NCI-H146 (cell line): Measurements from ENCODE around the gene SESN1.

Experiments
- DNase-seq: peaks from one replicate; lab custom pipeline; 2025; lab: John Stamatoyannopoulos, UW

The SESN1 gene

GRCh38 chr6:109000289-109000688 is 94.4 kb downstream of the SESN1 start:
- DNase-seq: no peak

- DNase-seq: no peak
Measured at GRCh38 chr6:108999428-108999827, 95.2 kb downstream of the SESN1 start.

GRCh38 chr6:108998485-108998884 is 96.2 kb downstream of the SESN1 start:
- no peak for DNase-seq

DNA sequence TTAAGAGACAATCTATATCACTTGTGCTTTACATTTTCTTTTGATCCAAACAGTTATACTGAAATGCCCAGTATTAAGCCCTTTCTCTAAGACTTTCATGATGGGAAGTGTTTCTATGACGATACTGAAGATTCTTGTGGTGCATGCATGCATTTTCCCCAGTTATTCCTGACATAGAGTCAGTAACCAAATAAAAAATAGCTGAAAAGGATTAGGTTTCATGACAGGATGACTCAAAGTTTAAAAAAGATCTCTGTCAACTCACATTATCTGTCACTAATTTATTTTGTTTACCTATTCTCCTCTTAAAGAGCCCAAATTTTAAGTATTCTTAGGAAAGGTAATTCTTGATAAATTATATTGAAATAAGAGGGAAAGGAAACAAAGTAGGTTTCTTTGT is 98.4 kb downstream of the SESN1 start:
- DNase-seq: no peak

DNA sequence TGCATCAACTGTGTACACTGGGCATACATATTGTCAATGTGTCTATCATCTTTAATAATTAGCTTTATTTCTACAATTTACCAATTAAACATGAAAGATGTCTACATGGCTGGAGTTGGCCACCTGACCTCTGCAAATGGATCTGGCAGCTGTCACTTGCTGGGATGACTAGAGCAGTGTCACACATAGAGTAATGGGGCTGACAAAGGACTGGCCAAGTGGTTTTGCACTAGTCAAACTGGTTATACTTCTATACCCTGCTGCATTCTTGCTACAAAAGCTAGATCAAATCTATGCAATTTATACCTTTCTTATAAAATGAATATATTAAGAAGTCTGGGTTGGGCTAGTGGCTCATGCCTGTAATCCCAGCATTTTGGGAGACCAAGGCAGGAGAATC is 99.3 kb downstream of the SESN1 start:
- DNase-seq: no peak

GRCh38 chr6:108993876-108994275 is 100.8 kb downstream of the SESN1 start:
- no peak for DNase-seq

- no peak for DNase-seq
Measured at GRCh38 chr6:108989700-108990099, 104.9 kb downstream of the SESN1 start.

DNA sequence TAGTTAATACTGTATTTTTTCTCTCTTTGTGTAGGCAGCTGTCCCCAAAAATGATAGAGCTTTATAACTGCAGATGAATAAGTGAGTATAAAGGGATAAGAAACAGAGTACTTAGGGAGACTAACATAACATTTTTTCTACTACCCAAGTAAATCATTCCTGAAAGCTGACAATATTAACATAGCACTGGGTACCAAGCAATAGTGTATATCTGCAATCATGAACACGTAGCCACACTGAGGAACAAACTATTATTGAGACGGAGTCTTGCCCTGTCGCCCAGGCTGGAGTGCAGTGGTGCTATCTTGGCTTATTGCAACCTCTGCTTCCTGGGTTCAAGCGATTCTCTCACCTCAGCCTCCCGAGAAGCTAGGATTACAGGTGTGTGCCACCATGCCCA is 105.9 kb downstream of the SESN1 start:
- DNase-seq: no peak

DNA sequence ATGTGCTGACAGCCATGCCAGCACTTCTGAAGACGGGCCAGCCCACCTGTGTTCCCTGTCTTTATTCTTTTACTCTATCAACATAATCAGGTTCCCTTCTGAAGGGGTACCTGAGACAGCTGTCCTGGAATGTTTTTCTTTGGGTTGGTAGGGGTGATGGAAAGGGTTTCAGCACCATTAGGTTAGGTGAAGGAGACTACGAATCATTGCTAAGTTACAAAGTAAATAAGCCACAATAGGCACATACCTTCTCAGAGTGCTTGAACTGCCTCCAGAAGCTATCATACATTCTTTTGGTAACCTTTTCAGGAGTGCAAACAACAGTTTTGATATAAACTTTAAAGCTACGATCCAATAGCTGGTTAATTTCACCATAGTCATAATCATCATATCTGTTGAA is 106.3 kb downstream of the SESN1 start:
- no peak for DNase-seq

DNA sequence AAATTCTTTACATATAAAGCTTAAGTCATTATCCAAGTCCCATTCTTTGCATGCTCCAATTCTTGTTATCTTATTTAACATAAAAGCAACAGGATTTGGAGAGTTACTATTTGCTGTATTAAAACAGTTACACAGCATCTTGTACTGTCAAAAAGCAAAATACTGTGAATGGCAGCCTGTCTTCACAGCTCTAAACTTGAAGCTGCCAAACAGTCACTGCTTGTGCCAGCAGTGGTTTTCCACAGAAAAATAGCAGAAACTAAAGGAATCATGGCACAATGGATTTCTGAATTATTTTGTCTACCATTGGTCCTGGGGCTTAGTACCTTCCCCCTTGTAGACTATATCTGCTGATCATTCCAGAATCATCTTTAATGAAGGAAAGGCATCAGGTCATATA is 107.5 kb downstream of the SESN1 start:
- DNase-seq: no peak

DNA sequence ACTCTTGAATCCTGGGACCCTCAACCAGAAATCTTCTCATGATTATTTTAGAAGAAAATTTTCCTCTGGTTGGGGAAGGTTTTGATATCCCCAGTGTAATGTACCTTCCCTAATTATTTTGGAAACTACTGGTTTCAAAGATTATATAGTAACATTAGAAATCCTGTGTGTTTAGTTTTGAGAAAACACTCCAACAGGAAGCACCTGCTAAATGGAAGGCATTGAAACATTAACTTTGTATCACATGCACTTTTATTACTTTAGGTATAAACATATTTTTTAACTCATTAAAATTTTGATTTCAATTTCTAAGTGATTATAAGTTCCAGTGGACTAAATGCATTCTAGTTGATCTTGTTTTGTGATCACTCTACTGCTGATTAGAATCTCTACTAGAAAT is 109.3 kb downstream of the SESN1 start:
- DNase-seq: no peak

DNA sequence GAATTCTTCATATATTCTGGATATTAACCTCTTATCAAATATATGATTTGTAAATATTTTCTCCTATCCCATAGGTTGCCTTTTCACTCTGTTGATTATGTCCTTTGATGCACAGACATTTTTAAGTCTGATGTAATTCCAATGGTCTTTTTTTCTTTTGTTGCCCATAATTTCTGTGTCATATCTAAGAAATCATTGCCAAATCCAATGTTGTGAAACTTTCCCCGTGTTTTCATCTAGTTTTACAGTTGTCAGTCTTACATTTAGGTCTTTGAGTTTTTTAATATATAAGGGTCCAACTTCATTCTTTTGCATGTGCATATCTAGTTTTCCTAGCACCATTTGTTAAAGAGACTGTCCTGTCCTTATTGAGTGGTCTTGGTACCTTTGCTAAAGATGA is 111.5 kb downstream of the SESN1 start:
- DNase-seq: no peak

DNA sequence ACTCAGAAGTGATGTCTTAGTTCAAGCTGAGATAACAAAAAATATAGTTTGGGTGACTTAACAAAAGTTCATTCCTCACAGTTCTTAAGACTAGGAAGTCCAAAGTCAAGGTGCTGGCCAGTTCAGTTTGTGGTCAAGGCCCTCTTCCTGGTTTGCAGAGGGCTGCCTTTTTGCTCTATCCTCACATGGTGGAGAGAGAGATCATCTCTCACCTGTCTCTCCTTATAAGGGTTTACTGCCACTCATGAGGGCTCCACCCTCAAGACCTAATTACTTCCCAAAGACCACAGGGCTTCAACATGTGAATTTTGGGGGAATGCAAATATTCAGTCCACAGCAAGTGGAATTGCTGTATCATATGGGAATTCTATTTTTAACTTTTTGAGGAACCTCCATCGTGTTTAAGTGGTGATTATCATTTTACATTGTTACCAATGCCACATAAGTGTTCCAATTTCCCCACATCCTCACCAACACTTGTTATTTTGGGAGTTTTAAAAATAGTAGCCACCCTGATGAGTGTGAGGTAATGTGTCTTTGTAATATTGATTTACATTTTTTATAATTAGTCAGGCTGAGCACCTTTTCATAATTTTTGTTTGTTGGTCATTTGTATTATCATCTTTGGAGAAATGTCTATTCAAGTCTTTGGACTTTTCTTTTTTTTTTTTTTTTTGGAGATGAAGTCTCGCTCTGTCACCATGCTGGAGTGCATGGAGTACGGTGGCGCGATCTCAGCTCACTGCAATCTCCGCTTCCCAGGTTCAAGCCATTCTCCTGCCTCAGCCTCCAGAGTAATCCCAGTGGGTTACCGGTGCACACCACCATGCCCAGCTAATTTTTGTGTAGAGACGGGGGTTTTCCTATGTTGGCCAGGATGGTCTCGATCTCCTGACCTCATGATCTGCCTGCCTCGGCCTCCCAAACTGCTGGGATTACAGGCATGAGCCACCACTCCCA is 112.2 kb downstream of the SESN1 start:
- no peak for DNase-seq

DNA sequence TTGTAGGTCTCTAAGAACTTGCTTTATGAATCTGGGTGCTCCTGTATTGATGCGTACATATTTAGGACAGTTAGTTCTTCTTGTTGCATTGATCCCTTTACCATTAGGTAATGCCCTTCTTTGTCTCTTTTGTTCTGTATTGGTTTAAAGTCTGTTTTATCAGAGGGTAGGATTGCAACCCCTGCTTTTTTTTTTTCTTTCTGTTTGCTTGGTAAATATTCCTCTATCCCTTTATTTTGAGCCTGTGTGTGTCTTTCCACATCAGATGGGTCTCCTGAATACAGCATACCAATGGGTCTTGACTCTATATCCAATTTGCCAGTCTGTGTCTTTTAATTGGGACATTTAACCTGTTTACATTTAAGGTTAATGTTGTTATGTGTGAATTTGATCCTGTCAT is 116.0 kb downstream of the SESN1 start:
- peak; percentile 32 for DNase-seq

DNA sequence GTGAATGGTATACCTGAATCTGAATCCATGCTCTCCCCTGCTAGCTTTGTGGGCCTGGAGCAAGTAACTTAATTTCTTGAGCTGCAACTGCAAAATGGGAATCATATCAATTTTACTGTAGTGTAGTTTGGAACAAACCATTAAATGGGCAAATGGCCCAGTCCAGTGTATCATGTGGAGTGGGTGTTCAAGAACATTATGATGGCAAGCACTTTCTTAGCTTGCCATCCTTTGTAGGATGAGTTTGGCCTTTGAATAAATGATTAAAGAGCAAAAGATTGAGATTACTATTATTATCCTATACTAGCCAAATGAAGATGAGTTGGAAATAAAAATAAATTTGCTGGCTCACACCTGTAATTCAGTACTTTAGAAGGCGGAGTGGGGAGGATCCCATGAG is 120.4 kb downstream of the SESN1 start:
- DNase-seq: no peak

DNA sequence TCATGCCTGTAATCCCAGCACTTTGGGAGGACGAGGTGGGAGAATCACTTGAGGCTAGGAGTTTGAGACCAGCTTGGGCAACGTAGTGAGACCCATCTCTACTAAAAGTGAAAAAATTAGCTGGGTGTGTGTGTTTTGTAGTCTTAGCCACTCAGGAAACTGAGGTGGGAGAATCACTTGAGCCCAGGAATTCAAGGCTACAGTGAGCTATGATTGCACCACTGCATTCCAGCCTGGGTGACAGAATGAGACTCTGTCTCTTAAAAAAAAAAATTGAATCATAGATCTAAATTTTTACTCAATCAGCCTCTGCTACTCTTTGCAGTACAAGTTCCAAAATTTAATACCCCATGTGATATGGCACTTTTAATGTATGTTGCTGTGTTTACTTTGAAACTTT is 124.9 kb downstream of the SESN1 start:
- DNase-seq: no peak

DNA sequence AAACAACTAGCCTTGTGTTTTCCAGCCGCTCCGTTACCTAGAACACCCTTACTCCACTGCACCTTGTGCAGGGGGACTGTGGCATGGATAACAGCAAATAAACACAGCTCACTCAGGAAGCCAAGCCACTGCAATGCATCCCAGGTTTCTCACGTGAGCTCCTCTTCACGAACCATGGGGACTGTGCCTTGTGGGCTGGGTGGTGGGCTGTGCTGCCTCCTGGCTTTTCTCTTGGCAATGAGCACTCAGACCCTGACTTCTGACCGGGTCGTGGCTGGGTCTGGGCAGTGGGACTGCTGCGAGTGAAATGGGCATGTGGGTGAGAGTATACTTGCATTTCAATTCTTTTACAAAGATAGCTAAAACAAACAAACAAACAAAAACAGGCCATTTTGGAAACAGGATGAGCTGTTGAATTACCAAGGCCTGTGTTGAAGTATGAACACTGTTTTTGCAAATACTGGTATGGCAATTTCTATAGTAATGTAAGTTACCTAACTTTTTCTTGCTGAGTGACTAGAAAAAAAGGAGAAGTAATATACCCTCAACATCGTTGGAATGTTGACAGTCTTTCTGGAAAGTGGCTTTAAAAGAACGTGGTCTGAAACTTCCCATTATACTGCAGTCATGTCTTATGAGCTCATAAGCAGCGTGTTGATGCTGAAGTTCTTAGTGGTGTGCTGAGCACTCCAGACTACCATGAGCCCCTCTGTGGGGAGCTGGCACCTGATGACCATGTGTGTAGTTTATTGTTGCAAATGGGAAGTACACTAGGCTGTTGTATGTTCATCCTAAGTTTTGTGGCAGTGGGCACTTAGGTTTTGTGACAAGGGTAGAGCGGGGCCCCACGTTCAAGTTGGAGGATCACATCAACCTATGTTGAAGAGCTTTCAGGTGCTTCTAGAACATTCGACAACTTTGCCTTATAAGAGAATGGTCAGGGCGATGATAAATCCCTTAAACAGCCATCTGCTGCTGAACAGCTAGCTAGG is 126.0 kb downstream of the SESN1 start:
- DNase-seq: no peak

DNA sequence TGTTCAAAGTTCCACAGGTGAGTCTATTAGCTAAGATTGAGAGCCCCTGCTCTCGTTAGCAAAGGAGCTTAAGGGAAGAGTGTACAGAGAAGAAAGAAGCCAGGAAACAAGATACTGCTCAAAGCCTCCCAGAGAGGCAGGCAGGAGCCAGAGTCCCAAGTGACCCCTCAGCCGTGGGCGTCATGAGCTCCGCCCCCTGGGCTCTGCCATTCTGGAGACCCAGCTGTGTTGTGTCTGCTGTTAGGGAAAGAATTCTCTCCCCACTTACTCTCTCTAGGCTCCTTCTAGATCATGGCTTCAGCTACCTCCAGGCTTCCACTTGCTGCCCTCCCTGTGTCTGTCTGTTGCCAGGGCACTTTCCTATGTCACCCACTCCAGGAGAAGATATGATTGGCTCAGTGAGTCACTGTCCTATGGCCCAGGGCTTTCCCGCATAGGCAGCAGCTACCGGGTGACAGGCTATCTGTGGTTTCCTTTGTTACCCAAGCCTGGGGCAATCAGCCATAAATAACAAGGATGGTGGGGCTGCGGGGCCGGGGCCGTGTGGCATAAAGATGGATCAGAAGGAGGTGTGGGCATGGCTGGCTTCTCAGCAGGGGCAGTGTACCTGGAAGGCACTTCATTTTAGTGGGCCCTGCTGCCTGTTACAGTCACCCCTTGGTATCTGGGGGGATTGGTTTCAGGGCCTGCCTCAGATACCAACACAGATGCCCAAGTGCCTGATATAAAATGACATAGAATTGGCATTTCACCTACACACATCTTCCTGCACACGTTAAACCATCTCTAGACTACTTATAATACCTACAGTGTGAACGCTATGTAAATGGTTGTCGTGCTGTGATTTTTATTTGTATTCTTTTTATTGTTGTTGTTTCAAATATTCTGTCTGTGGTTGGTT is 127.5 kb downstream of the SESN1 start:
- DNase-seq: peak; percentile 63

GRCh38 chr6:108966251-108966650 is 128.4 kb downstream of the SESN1 start:
- no peak for DNase-seq

DNA sequence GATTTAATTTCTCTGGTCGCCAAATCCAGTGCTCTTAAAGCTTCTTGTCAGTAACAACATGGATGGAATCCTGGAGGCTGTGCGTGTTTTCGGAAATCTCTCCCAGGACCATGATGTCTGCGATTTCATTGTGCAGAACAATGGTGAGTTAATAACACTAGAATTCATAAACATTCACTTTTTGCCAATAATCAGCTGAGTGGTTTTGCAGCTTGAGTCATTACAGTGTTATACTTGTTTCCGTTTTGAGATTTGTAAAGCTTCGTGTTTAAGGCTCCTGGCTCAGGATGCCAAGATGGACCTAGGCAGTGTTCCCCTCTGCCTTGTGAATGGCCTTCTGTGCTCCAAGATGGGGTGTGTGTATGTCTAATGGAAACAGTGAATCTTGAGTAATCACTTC is 132.7 kb downstream of the SESN1 start:
- no peak for DNase-seq

DNA sequence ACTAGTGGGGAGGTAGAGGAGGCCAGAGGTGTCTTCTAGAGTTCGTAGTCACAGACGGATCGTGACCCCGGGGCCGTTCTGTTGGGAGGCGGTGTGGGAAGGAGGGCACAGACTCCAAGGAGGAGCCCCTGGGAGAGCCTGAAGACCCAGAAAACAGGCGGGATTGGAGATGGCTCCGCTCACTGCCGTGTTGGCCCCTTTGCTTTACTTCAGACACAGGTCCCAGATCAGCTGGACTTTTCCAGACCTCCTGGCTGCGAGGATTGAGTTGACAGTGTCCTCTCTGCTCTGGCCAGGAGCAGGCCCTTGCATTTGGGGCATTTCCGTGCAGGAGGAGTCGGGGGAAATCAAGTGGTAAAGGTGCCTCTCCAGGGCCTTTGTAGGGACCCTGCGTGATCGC is 133.6 kb downstream of the SESN1 start:
- no peak for DNase-seq

DNA sequence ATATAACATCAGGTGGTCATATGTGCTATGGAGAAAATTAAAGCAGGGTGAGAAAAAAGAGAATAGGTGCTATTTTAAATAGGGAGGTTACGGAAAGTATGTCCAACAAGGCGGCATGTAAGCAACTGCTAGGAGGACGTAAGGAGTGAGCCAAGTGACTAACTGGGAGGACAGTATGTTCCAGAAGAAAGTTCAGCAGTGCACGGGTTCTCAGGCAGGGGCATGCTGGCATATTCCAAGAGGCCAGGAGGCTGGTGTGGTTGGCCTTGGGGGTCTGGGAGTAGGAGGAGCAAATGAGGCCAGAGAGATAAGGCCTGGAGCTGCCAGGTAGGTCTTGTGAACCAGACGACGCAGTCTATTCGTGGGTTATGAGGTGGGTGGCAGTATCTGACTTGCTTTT is 134.0 kb downstream of the SESN1 start:
- DNase-seq: no peak
